ENCODE measurements around the gene HRG.
A peak's percentile ranks its signal among the peaks of the same experiment; 100 is the strongest.

HRG gene

GRCh38 chr3:186665625-186666188 is at the start of gene HRG:
TSS of gene HRG (plus strand) at chr3:186666014. CDS start at chr3:186666032, 18 bp downstream.
- Mint-ChIP-seq H3K36me3 (ENCODE audit: low read depth) (no peaks in the 10 kb centered on the region), H3K4me3 (no peak within 1 kb of the TSS), H3K9me3 (no peaks in the 10 kb centered on the region), H3K27me3 (peaks cover 11% of the 10 kb centered on the region), H3K4me1 (peaks cover 17% of the 10 kb centered on the region), H3K27ac (no peak within 1 kb of the TSS)
- no peak for DNase-seq
- no peak for ATAC-seq

GRCh38 chr3:186616299-186616617 is 49.6 kb upstream of the HRG start:
- ATAC-seq (no peak), DNase-seq (no peak)
- Mint-ChIP-seq H3K9me3 (no peaks in the 10 kb centered on the region), H3K4me3 (no peak overlapping the region), H3K4me1 (peaks cover 26% of the 10 kb centered on the region), H3K27ac (no peak overlapping the region), H3K36me3 (ENCODE audit: low read depth) (no peaks in the 10 kb centered on the region), H3K27me3 (peaks cover 46% of the 10 kb centered on the region)

GRCh38 chr3:186617036-186617946 is 48.5 kb upstream of the HRG start:
- ATAC-seq: peak; percentile 98
- no peaks in the 10 kb centered on the region for H3K36me3 Mint-ChIP-seq (ENCODE audit: low read depth)

GRCh38 chr3:186618318-186618938 is 47.4 kb upstream of the HRG start:
- H3K4me1 Mint-ChIP-seq: peaks cover 26% of the 10 kb centered on the region
- H3K9me3 Mint-ChIP-seq: no peaks in the 10 kb centered on the region
- H3K4me3 Mint-ChIP-seq: no peak overlapping the region
- ATAC-seq (no peak), DNase-seq (no peak)
- peaks cover 40% of the 10 kb centered on the region for H3K27me3 Mint-ChIP-seq
- no peaks in the 10 kb centered on the region for H3K36me3 Mint-ChIP-seq (ENCODE audit: low read depth)
- no peak overlapping the region for H3K27ac Mint-ChIP-seq

More at GRCh38 chr3:186617036-186617946, 48.5 kb upstream of the HRG start:
- H3K4me1 Mint-ChIP-seq: peaks cover 26% of the 10 kb centered on the region
- H3K4me3 Mint-ChIP-seq: peak overlapping the region; percentile 66
- DNase-seq: peak; percentile 88
- peaks cover 48% of the 10 kb centered on the region for H3K27me3 Mint-ChIP-seq
- no peaks in the 10 kb centered on the region for H3K9me3 Mint-ChIP-seq
- H3K27ac Mint-ChIP-seq: no peak overlapping the region

- H3K4me1 Mint-ChIP-seq: peaks cover 20% of the 10 kb centered on the region
- H3K9me3 Mint-ChIP-seq: no peaks in the 10 kb centered on the region
- peaks cover 34% of the 10 kb centered on the region for H3K27me3 Mint-ChIP-seq
- no peak overlapping the region for H3K27ac Mint-ChIP-seq
- DNase-seq (no peak), ATAC-seq (no peak)
- H3K36me3 Mint-ChIP-seq (ENCODE audit: low read depth): no peaks in the 10 kb centered on the region
- no peak overlapping the region for H3K4me3 Mint-ChIP-seq
Measured at GRCh38 chr3:186619787-186620212, 46.0 kb upstream of the HRG start.

GRCh38 chr3:186620213-186621092 is 45.4 kb upstream of the HRG start:
- Mint-ChIP-seq H3K9me3 (no peaks in the 10 kb centered on the region), H3K27ac (no peak overlapping the region), H3K36me3 (ENCODE audit: low read depth) (no peaks in the 10 kb centered on the region), H3K27me3 (peaks cover 32% of the 10 kb centered on the region), H3K4me1 (peaks cover 18% of the 10 kb centered on the region), H3K4me3 (no peak overlapping the region)
- no peak for ATAC-seq
- DNase-seq: no peak

GRCh38 chr3:186621894-186622650 is 43.7 kb upstream of the HRG start:
- peaks cover 8% of the 10 kb centered on the region for H3K4me1 Mint-ChIP-seq
- H3K36me3 Mint-ChIP-seq (ENCODE audit: low read depth): no peaks in the 10 kb centered on the region
- H3K27ac Mint-ChIP-seq: no peak overlapping the region
- no peak overlapping the region for H3K4me3 Mint-ChIP-seq
- DNase-seq: no peak
- no peak for ATAC-seq
- no peaks in the 10 kb centered on the region for H3K9me3 Mint-ChIP-seq
- H3K27me3 Mint-ChIP-seq: peaks cover 31% of the 10 kb centered on the region

GRCh38 chr3:186622651-186623310 is 43.0 kb upstream of the HRG start:
- Mint-ChIP-seq H3K9me3 (no peaks in the 10 kb centered on the region), H3K4me1 (peaks cover 2% of the 10 kb centered on the region), H3K36me3 (ENCODE audit: low read depth) (no peaks in the 10 kb centered on the region), H3K27ac (no peak overlapping the region), H3K4me3 (no peak overlapping the region), H3K27me3 (peaks cover 25% of the 10 kb centered on the region)
- DNase-seq (no peak), ATAC-seq (no peak)

- H3K27me3 Mint-ChIP-seq: peaks cover 13% of the 10 kb centered on the region
- ATAC-seq: no peak
Measured at GRCh38 chr3:186624598-186624997, 41.2 kb upstream of the HRG start.

GRCh38 chr3:186625600-186626042 is 40.2 kb upstream of the HRG start:
- ATAC-seq: no peak
- H3K27ac Mint-ChIP-seq: no peak overlapping the region
- DNase-seq: no peak
- H3K36me3 Mint-ChIP-seq (ENCODE audit: low read depth): no peaks in the 10 kb centered on the region
- H3K27me3 Mint-ChIP-seq: peaks cover 14% of the 10 kb centered on the region
- no peaks in the 10 kb centered on the region for H3K4me1 Mint-ChIP-seq
- no peak overlapping the region for H3K4me3 Mint-ChIP-seq
- H3K9me3 Mint-ChIP-seq: no peaks in the 10 kb centered on the region

More at GRCh38 chr3:186624598-186624997, 41.2 kb upstream of the HRG start:
- Mint-ChIP-seq H3K4me1 (no peaks in the 10 kb centered on the region), H3K4me3 (no peak overlapping the region), H3K9me3 (no peaks in the 10 kb centered on the region), H3K27ac (no peak overlapping the region), H3K36me3 (ENCODE audit: low read depth) (no peaks in the 10 kb centered on the region)
- no peak for DNase-seq

GRCh38 chr3:186626254-186626847 is 39.5 kb upstream of the HRG start:
- Mint-ChIP-seq H3K27me3 (peaks cover 12% of the 10 kb centered on the region), H3K27ac (no peak overlapping the region), H3K4me1 (no peaks in the 10 kb centered on the region), H3K36me3 (ENCODE audit: low read depth) (no peaks in the 10 kb centered on the region), H3K4me3 (no peak overlapping the region), H3K9me3 (no peaks in the 10 kb centered on the region)
- no peak for ATAC-seq
- DNase-seq: no peak

- Mint-ChIP-seq H3K4me1 (no peaks in the 10 kb centered on the region), H3K4me3 (no peak overlapping the region), H3K27me3 (peaks cover 7% of the 10 kb centered on the region), H3K27ac (no peak overlapping the region), H3K36me3 (ENCODE audit: low read depth) (no peaks in the 10 kb centered on the region), H3K9me3 (no peaks in the 10 kb centered on the region)
- DNase-seq: no peak
- ATAC-seq: no peak
Measured at GRCh38 chr3:186627852-186628414, 37.9 kb upstream of the HRG start.

GRCh38 chr3:186628756-186629155 is 37.1 kb upstream of the HRG start:
- DNase-seq (no peak), ATAC-seq (no peak)
- H3K4me1 Mint-ChIP-seq: no peaks in the 10 kb centered on the region
- H3K36me3 Mint-ChIP-seq (ENCODE audit: low read depth): no peaks in the 10 kb centered on the region
- no peak overlapping the region for H3K27ac Mint-ChIP-seq
- no peak overlapping the region for H3K4me3 Mint-ChIP-seq
- H3K27me3 Mint-ChIP-seq: peaks cover 7% of the 10 kb centered on the region
- no peaks in the 10 kb centered on the region for H3K9me3 Mint-ChIP-seq
